Natural killer cell treated with Interleukin-12 subunit alpha and Interleukin-12 subunit beta and Interleukin-15 and Interleukin-18, amount 100 ng/mL, for 72 hours (primary cell): ENCODE measurements around the gene ZNF710. TPM values are rescaled to one million over a fixed set of nuclear protein-coding genes. Genes with fewer than 3 reads are reported as not detected.
"Not testable (repeated sequence)": the region's sequence is repeated elsewhere in the genome, so short reads cannot be mapped to it uniquely, and the experiment has no call there.

Experiments used
- ATAC-seq, 2 donors: fragments of 150-1000 bp; cut with Tn5 transposase in 1 of 2; sonication (Bioruptor Pico), chemical (Tn5 transposase) in 1 of 2; 2 replicates each; pipeline ENCODE4 v1.10.0; 2021
- DNase-seq: peaks from one replicate; pipeline ENCODE4 v3.0.0; 2022; ENCODE audit warnings: low spot score
- H3K27ac Mint-ChIP-seq, 2 donors: 1 replicate in 1 of 2; 2 replicates in 1 of 2; pipeline ENCODE4 v1.8.0; 2022; ENCODE audit warnings: mixed read lengths in 2 of 2, mild to moderate bottlenecking in 1 of 2, moderate library complexity in 1 of 2
- H3K27me3 Mint-ChIP-seq, 2 donors: 1 replicate in 1 of 2; 2 replicates in 1 of 2; pipeline ENCODE4 v1.8.0; 2022; ENCODE audit warnings: mixed read lengths in 2 of 2
- H3K36me3 Mint-ChIP-seq: one replicate; pipeline ENCODE4 v1.8.0; 2022; ENCODE audit warnings: mixed read lengths
- H3K4me1 Mint-ChIP-seq, 2 donors: 1 replicate in 1 of 2; 2 replicates in 1 of 2; pipeline ENCODE4 v1.8.0; 2022; ENCODE audit warnings: low read depth in 2 of 2, mixed read lengths in 2 of 2, mild to moderate bottlenecking in 1 of 2
- H3K4me3 Mint-ChIP-seq: one replicate; pipeline ENCODE4 v1.8.0; 2022; ENCODE audit warnings: mixed read lengths
- H3K9me3 Mint-ChIP-seq: 2 replicates; pipeline ENCODE4 v1.8.0; 2022; ENCODE audit warnings: mixed read lengths
- total RNA-seq, 2 donors: library from RNA; stranded (reverse); gene quantifications; one replicate each; pipeline ENCODE4 v1.2.3, GENCODE V29; 2022

Gene ZNF710, protein sequence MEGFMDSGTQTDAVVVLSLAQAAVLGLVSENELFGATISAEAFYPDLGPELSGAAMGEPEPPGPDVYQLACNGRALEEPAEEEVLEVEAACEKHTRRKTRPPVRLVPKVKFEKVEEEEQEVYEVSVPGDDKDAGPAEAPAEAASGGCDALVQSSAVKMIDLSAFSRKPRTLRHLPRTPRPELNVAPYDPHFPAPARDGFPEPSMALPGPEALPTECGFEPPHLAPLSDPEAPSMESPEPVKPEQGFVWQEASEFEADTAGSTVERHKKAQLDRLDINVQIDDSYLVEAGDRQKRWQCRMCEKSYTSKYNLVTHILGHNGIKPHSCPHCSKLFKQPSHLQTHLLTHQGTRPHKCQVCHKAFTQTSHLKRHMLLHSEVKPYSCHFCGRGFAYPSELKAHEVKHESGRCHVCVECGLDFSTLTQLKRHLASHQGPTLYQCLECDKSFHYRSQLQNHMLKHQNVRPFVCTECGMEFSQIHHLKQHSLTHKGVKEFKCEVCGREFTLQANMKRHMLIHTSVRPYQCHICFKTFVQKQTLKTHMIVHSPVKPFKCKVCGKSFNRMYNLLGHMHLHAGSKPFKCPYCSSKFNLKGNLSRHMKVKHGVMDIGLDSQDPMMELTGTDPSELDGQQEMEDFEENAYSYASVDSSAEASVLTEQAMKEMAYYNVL
- 10 to 100 TPM; 26.6 to 32.6 TPM for total RNA-seq

DNA sequence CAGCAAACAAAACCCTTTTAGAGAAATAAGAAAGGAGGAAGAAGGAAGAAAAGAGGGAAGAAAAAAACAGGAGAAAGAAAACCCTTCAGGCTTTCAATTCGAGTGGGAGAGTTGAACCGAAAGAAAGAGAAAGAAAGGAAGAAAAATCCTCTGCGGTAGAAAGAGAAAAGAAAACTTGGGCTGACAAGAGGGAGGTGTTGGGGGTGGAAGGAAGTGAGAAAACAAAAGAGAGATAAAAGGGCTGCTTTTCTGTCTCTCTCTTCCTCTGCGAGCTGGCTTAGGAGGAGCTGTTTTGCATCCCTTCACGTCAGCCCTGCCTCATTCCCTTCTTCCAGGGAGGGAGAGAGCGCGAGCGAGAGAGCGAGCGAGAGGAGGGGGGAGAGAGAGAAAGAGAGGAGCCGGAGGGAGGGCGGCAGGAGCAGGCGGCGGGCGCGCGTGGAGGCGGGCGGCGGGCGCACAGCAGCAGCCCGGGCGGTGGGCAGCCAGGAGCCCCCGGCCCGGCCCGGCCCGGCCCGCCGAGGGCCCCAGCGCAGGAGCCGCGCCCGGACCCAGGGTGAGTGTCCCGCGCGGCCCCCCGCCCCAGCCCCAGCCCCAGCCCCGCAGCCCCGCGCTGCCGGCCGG is at the start of gene ZNF710:
Gene ZNF710 (plus strand): TSS at position 263 of the 621 bp plus-strand sequence. CDS start 65,814 bp downstream, outside the sequence.
- Mint-ChIP-seq H3K36me3 (peaks cover 6% of the 10 kb centered on the region), H3K9me3 (no peaks in the 10 kb centered on the region), H3K27me3 (no peaks in the 10 kb centered on the region), H3K4me1 (peaks cover 39% of the 10 kb centered on the region in 2 donors), H3K4me3 (peak within 1 kb of the TSS; percentile 94), H3K27ac (peak within 1 kb of the TSS; percentile 84 to 96)
- peak in 1 of 2 donors; percentile 42 for ATAC-seq
- no peak for DNase-seq

DNA sequence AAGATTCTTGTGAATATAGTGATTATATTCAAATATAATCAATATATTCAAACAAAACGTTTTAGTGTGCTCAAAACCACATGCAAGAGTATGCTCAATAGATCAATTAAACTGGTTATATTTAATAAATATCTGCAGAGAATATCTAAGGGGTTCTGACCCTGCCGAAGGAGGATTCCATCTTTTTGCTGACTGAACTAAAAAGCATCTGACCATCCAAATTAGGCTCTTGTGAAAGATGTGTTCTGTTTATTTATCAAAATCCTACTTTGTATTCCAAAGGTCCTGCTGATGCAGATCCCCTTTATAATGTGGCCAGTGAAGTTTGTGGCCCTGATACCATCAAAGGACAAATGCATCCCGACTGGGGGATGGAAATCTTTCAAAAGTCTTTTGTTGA is 46.6 kb upstream of the ZNF710 start:
- no peaks in the 10 kb centered on the region for H3K36me3 Mint-ChIP-seq
- ATAC-seq (no peak), DNase-seq (no peak)
- no peaks in the 10 kb centered on the region for H3K4me1 Mint-ChIP-seq
- H3K9me3 Mint-ChIP-seq = no peaks in the 10 kb centered on the region
- no peak overlapping the region for H3K4me3 Mint-ChIP-seq
- H3K27ac Mint-ChIP-seq = no peak overlapping the region
- H3K27me3 Mint-ChIP-seq = no peaks in the 10 kb centered on the region

DNA sequence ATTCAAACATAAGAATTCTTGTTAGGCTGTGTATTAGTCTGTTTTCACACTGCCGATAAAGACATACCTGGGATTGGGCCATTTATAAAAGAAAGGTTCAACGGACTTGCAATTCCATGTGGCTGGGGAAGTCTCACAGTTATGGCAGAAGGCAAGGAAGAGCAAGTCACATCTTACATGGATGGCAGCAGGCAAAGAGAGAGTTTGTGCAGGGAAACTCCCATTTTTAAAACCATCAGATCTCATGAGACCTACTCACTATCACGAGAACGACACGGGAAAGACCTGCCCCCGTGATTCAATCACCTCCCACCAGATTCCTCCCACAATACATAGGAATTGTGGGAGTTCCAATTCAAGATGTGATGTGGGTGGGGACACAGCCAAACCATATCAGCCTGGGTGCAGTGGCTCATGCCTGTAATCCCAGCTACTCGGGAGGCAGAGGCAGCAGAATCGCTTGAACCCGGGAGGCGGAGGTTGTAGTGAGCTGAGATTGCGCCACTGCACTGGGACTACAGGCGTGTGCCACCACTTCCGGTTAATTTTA is 45.6 kb upstream of the ZNF710 start:
- H3K36me3 Mint-ChIP-seq, H3K4me3 Mint-ChIP-seq, DNase-seq, H3K27me3 Mint-ChIP-seq, ATAC-seq, H3K27ac Mint-ChIP-seq, H3K4me1 Mint-ChIP-seq, H3K9me3 Mint-ChIP-seq: not testable (repeated sequence)

DNA sequence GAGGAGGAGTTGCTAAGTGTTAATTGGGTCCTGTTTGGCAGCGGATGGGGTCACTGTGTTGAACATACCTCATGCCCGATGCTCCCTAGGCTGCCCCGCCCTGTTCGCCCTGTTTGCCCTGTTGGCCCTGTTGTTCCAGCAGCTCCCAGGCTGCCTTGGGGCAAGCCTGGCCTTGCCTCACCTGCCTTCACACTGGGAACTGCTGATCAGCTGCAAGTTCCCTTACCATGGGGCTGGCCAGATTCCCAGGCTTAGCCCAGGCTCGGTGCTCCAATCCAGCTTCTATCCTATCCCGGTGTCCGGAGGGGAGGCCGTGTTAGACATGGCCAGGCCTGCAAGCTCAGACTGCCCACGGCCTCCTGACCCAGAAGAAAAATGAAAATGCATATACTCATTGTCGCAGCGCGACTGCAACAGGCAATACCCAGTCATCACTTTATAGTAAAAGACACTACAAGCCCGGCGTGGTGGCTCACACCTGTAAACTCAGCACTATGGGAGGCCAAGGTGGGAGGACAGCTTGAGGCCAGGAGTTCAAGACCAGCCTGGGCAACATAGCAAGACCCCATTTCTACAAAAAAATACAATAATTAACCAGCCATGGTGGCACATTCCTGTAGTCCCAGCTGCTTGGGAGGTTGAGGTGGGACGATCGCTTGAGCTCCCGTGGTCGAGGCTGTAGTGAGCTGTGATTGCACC is 42.9 kb upstream of the ZNF710 start:
- H3K27ac Mint-ChIP-seq = no peak overlapping the region
- DNase-seq (no peak), ATAC-seq (no peak)
- H3K9me3 Mint-ChIP-seq = no peaks in the 10 kb centered on the region
- no peaks in the 10 kb centered on the region for H3K36me3 Mint-ChIP-seq
- H3K27me3 Mint-ChIP-seq = no peaks in the 10 kb centered on the region
- no peak overlapping the region for H3K4me3 Mint-ChIP-seq
- H3K4me1 Mint-ChIP-seq = no peaks in the 10 kb centered on the region

DNA sequence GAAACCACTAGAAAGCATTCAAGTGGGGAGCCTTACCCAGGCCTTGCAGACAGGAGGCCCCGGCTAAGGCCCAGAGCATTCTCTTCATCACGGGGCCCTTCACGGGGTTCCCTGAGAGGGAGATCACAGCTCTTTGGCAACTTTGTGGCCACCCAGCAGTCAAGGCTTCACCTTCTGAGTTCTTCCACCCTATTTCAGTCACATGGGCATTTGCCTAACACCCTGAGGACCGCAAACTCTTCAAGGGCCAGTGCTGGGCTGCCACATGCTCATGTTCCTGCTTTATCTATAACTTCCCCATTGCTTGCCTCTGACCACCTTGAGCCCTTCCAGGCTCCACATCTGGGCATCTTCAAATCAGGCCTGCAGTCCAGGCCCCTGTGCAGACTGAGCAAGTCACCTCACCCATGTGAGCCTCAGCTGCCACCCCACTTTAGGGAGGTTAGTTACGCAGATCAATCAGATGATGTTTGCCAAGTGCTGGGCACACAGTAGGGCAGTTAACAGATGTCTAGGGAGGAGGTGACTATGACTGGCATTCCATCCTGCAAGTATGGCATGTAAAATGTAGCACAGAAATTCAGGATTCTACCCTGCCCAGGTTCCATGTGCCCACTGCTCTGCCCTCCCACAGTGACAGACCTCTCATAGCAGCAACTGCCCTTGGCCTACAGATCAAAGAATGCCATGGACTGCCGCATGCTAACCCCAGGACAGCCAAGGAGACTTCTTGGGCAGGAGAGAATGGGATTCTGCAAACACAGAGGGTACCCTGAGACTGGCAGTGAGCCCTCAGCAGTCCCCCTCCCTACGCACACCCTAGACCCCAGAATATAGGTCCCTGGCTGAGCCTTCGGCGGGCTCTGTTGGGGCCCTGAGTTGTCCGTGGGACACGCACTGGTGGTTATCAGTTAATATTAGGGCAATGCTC is 37.6 kb upstream of the ZNF710 start:
- ATAC-seq (no peak), DNase-seq (no peak)
- Mint-ChIP-seq H3K4me1 (no peaks in the 10 kb centered on the region), H3K27me3 (peaks cover 0 to 6% of the 10 kb centered on the region in 2 donors), H3K27ac (no peak overlapping the region), H3K4me3 (no peak overlapping the region), H3K36me3 (no peaks in the 10 kb centered on the region), H3K9me3 (no peaks in the 10 kb centered on the region)

DNA sequence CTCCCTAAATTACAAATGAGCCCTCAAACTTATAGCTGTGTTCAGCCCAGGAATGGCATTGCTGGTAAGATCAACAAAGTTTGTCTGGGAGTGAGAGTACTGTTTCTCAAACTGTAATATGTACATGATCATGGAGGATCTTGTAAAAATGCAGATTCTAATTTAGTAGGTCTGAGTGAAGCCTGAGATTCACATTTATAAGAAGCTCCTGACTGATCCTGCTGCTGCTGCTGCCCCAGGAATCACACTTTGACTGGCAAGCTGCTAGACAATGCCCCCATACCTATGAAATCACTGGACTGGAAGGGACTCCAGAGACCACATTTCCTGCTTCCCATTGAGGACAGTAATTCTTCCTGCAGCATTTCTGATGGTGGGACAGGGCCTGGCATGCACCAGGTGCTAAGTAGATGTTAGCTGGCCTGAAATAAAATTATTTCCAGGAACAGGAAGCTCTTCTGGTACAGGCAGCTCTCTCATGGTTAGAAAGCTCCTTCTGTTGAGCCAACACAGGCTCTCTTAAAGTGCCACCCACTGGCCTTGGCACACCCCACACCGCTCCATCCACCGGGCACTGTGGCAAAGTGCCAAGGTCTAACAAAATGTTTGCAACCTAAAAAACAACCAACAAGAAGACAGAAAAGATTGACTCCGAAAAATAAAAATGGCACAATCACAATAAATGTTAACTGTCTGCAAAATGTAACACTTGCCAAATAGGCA is 36.7 kb upstream of the ZNF710 start:
- Mint-ChIP-seq H3K4me3 (no peak overlapping the region), H3K27ac (no peak overlapping the region), H3K4me1 (no peaks in the 10 kb centered on the region), H3K9me3 (no peaks in the 10 kb centered on the region), H3K36me3 (no peaks in the 10 kb centered on the region), H3K27me3 (peaks cover 0 to 6% of the 10 kb centered on the region in 2 donors)
- ATAC-seq (no peak), DNase-seq (no peak)

DNA sequence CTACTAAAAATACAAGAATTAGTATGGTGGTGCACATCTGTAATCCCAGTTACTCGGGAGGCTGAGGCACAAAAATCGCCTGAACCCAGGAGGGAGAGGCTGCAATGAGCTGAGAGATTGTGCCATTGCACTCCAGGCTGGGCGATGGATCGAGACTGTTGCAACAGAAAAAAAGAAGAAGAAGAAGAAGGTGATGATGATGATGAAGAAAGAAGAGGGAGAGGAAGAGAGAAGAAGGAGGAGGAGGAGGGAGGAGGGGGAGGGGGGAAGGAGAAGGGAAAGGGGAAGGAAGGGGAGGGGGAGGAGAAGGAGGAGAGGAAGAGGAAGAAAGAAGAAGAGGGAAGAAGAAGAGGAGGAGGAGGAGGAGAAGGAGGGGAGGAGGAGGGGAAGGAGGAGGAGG is 33.2 kb upstream of the ZNF710 start:
- H3K27ac Mint-ChIP-seq = no peak overlapping the region
- H3K36me3 Mint-ChIP-seq = no peaks in the 10 kb centered on the region
- no peak for ATAC-seq

DNA sequence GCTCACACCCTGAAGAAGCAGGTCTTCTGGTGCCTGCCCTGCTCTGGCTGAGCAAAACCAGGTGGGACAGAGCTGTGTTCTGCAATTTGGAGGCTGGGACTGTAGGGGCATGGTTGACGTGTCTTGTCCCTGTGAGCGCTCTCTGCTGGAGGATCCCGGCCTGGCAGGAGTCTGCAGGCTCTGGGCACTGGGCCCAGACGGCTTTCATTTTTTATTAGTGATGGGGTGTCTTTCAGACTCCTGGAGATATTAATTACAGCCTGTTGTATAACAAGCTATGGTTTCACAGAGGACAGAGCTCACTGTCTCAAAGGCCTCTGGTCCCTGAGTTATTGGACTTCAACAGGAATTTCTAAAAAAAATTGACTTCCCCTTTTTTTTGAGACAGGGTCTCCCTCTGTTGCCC is 29.5 kb upstream of the ZNF710 start:
- Mint-ChIP-seq H3K4me1 (peaks cover 0 to 6% of the 10 kb centered on the region in 2 donors), H3K27me3 (peaks cover 0 to 6% of the 10 kb centered on the region in 2 donors)

More for the DNA sequence above, 33.2 kb upstream of the ZNF710 start:
- peaks cover 0 to 6% of the 10 kb centered on the region in 2 donors for H3K27me3 Mint-ChIP-seq
- H3K4me1 Mint-ChIP-seq = peaks cover 0 to 4% of the 10 kb centered on the region in 2 donors
- no peaks in the 10 kb centered on the region for H3K9me3 Mint-ChIP-seq
- DNase-seq = no peak
- H3K4me3 Mint-ChIP-seq = no peak overlapping the region

DNA sequence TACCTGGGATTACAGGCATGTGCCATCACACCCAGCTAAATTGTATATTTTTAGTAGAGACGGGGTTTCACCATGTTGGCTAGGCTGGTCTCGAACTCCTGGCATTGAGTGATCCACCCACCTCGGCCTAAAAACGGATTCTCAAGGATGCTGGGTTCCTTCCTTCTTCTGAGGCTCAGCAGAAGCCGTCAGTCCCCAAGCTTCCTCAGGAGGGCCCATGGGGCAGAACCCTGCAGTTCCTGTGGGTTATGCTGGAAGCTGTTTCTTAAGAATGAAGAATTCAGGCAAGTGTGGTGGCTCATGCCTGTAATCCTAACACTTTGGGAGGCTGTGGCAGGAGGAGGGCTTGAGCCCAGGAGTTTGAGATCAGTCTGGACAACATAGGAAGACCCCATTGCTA is 29.0 kb upstream of the ZNF710 start:
- Mint-ChIP-seq H3K27me3 (peaks cover 0 to 3% of the 10 kb centered on the region in 2 donors), H3K4me3 (no peak overlapping the region), H3K27ac (no peak overlapping the region), H3K36me3 (no peaks in the 10 kb centered on the region), H3K9me3 (no peaks in the 10 kb centered on the region), H3K4me1 (peaks cover 0 to 6% of the 10 kb centered on the region in 2 donors)
- no peak for ATAC-seq
- no peak for DNase-seq

More for the DNA sequence above, 29.5 kb upstream of the ZNF710 start:
- no peak for DNase-seq
- H3K36me3 Mint-ChIP-seq = no peaks in the 10 kb centered on the region
- H3K4me3 Mint-ChIP-seq = no peak overlapping the region
- peak in 1 of 2 donors; percentile 86 for ATAC-seq
- no peak overlapping the region for H3K27ac Mint-ChIP-seq
- no peaks in the 10 kb centered on the region for H3K9me3 Mint-ChIP-seq

DNA sequence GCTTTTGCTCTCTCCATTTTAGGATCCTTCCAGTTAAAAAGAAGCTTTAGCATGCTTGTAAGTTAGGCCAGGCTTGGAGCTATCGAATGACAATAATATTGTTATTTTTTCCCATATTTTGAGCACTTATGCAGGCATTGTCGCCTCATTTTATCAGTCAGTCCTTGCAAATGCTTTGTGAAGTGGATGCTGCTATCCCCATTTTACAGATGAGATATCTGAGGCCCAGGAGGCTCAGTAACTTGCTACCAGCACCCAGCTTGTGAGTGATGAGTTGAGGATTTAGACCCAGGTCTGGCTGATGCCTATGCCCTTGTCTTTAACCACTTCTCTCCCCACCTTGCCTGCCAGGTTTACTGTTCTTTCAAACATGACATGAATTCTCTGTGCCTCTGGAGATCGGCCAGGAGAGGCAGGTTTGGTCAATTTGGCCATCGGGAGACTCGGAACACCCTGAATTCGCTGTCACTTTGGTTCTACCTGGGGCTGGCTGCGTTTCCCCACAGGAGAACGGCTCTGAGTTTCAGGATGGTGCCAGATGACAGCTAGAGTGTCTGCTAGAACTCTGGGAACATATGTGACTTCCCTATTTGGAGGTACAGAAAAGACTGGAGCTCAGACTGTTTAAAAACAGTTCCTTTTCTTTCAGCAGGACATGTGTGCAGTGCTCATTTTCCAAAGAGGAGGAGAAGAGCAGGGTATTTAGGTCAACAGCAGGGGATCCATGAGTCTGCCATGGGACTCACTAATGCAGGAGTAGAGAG is 25.5 kb upstream of the ZNF710 start:
- no peaks in the 10 kb centered on the region for H3K27me3 Mint-ChIP-seq
- H3K4me1 Mint-ChIP-seq = peaks cover 0 to 6% of the 10 kb centered on the region in 2 donors
- H3K4me3 Mint-ChIP-seq = no peak overlapping the region
- no peak overlapping the region for H3K27ac Mint-ChIP-seq
- DNase-seq (no peak), ATAC-seq (no peak)
- H3K36me3 Mint-ChIP-seq = no peaks in the 10 kb centered on the region
- no peaks in the 10 kb centered on the region for H3K9me3 Mint-ChIP-seq

DNA sequence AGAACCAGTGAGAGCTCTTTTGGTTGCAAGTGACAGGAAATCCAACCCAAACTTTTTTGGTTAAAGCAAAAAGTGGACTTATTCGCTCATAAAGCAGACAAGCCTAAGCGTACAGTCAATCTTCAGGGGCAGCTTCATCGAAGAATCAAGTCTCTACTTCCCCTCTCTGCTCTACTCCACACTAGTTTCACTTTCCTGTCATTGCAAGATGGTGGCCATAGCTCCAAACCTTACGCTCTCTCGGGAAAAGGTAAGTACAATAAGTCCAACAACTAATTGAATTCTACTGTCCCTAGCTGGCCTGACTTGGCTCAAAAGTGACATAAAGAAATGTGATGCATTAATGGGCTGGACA is 24.9 kb upstream of the ZNF710 start:
- Mint-ChIP-seq H3K27ac (no peak overlapping the region), H3K9me3 (no peaks in the 10 kb centered on the region), H3K27me3 (no peaks in the 10 kb centered on the region), H3K4me3 (no peak overlapping the region), H3K4me1 (peaks cover 0 to 2% of the 10 kb centered on the region in 2 donors), H3K36me3 (no peaks in the 10 kb centered on the region)
- ATAC-seq (no peak), DNase-seq (no peak)

DNA sequence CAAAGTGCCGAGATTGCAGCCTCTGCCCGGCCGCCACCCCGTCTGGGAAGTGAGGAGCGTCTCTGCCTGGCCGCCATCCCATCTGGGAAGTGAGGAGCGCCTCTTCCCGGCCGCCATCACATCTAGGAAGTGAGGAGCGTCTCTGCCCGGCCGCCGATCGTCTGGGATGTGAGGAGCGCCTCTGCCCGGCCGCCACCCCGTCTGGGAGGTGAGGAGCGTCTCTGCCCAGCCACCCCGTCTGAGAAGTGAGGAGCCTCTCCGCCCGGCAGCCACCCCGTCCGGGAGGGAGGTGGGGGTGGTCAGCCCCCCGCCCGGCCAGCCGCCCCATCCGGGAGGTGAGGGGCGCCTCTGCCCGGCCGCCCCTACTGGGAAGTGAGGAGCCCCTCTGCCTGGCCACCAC is 23.3 kb upstream of the ZNF710 start:
- not testable (repeated sequence) for ATAC-seq, DNase-seq, H3K27me3 Mint-ChIP-seq, H3K4me3 Mint-ChIP-seq, H3K4me1 Mint-ChIP-seq, H3K36me3 Mint-ChIP-seq, H3K27ac Mint-ChIP-seq, H3K9me3 Mint-ChIP-seq
